Activated naive CD4-positive, alpha-beta T cell treated with anti-CD3 and anti-CD28 coated beads, Interleukin-2, amount 50 U/mL, for 72 hours (primary cell): ENCODE data around the gene ATP13A1. TPM values are rescaled to one million over a fixed set of nuclear protein-coding genes. Genes with fewer than 3 reads are reported as not detected.
"Not testable (repeated sequence)": the region's sequence is repeated elsewhere in the genome, so short reads cannot be mapped to it uniquely, and the experiment has no call there.

Experiments
- ATAC-seq, 2 donors: fragments of 150-1000 bp; cut with Tn5 transposase; 2 replicates each; pipeline ENCODE4 v1.10.0; 2021; ENCODE audit warnings: mild to moderate bottlenecking in 2 of 2, moderate library complexity in 2 of 2
- DNase-seq, 2 donors: peaks; one replicate each; pipeline ENCODE4 v3.0.0; 2021 to 2022; ENCODE audit warnings: low spot score in 2 of 2
- H3K27ac Mint-ChIP-seq, 2 donors: one replicate each; pipeline ENCODE4 v1.8.0; 2022; ENCODE audit warnings: mild to moderate bottlenecking in 2 of 2, mixed read lengths in 2 of 2
- H3K36me3 Mint-ChIP-seq, 2 donors: one replicate each; pipeline ENCODE4 v1.8.0; 2022; ENCODE audit warnings: mixed read lengths in 2 of 2
- H3K9me3 Mint-ChIP-seq, 2 donors: one replicate each; pipeline ENCODE4 v1.8.0; 2022; ENCODE audit warnings: mixed read lengths in 2 of 2
- total RNA-seq, 2 donors: library from RNA; stranded (reverse); gene quantifications; one replicate each; pipeline ENCODE4 v1.2.3, GENCODE V29; 2022

Gene ATP13A1
- total RNA-seq, 2 donors from 2014 or later = 35.6 to 83.0 TPM

- DNase-seq = no peak
- peaks cover 33 to 36% of the 10 kb centered on the region in 2 donors for H3K9me3 Mint-ChIP-seq
- H3K27ac Mint-ChIP-seq = no peak overlapping the region
- ATAC-seq = no peak
- H3K36me3 Mint-ChIP-seq = peaks cover 82 to 97% of the 10 kb centered on the region in 2 donors
Observed at GRCh38 chr19:19674315-19674714, 10.8 kb upstream of the ATP13A1 start.

- H3K27ac Mint-ChIP-seq = no peak overlapping the region
- no peak for ATAC-seq
Observed at GRCh38 chr19:19672816-19673215, 9.3 kb upstream of the ATP13A1 start.

GRCh38 chr19:19670070-19670551 lies 6.6 kb upstream of the ATP13A1 start:
- no peak for ATAC-seq
- no peak for DNase-seq
- H3K36me3 Mint-ChIP-seq = peaks cover 41 to 70% of the 10 kb centered on the region in 2 donors
- peak overlapping the region; percentile 89 to 99 for H3K27ac Mint-ChIP-seq
- H3K9me3 Mint-ChIP-seq = peaks cover 3 to 7% of the 10 kb centered on the region in 2 donors

More at GRCh38 chr19:19672816-19673215, 9.3 kb upstream of the ATP13A1 start:
- Mint-ChIP-seq H3K36me3 (peaks cover 68 to 85% of the 10 kb centered on the region in 2 donors), H3K9me3 (peaks cover 23 to 28% of the 10 kb centered on the region in 2 donors)
- DNase-seq = peak in 1 of 2 donors; percentile 46

- peak; percentile 96 to 97 for DNase-seq
- ATAC-seq = peak; percentile 80 to 84
- no peaks in the 10 kb centered on the region for H3K9me3 Mint-ChIP-seq
- H3K27ac Mint-ChIP-seq = peak within 1 kb of the TSS; percentile 89 to 99
- peaks cover 32 to 56% of the 10 kb centered on the region in 2 donors for H3K36me3 Mint-ChIP-seq
Observed at GRCh38 chr19:19668230-19669012, 4.9 kb upstream of the ATP13A1 start, which contains the start of gene ZNF101. Gene ZNF101 (plus strand): TSS chr19:19668839. CDS start chr19:19668964, 125 bp downstream.

- peak in 1 of 2 donors; percentile 55 for DNase-seq
- H3K36me3 Mint-ChIP-seq = peaks cover 29 to 49% of the 10 kb centered on the region in 2 donors
- ATAC-seq = not testable (repeated sequence)
Observed at GRCh38 chr19:19665420-19665948, 2.0 kb upstream of the ATP13A1 start.

GRCh38 chr19:19662871-19663255 lies 613 bp downstream of the ATP13A1 start:
- DNase-seq (no peak), ATAC-seq (no peak)
- Mint-ChIP-seq H3K27ac (peak overlapping the region; percentile 90 to 93), H3K9me3 (no peaks in the 10 kb centered on the region), H3K36me3 (peaks cover 23 to 41% of the 10 kb centered on the region in 2 donors)

More at GRCh38 chr19:19665420-19665948, 2.0 kb upstream of the ATP13A1 start:
- H3K9me3 Mint-ChIP-seq = not testable (repeated sequence)
- peak overlapping the region in 1 of 2 donors; percentile 72 for H3K27ac Mint-ChIP-seq

GRCh38 chr19:19662344-19662743 lies 1.1 kb downstream of the ATP13A1 start:
- peaks cover 26 to 36% of the 10 kb centered on the region in 2 donors for H3K36me3 Mint-ChIP-seq
- H3K27ac Mint-ChIP-seq = peak overlapping the region; percentile 90 to 93
- DNase-seq = peak in 1 of 2 donors; percentile 52
- no peaks in the 10 kb centered on the region for H3K9me3 Mint-ChIP-seq
- no peak for ATAC-seq

GRCh38 chr19:19661675-19662251 lies 1.7 kb downstream of the ATP13A1 start:
- DNase-seq (peak; percentile 49 to 55), ATAC-seq (peak in 1 of 2 donors; percentile 39)
- H3K36me3 Mint-ChIP-seq = peaks cover 30% of the 10 kb centered on the region in 2 donors
- peak overlapping the region; percentile 92 to 93 for H3K27ac Mint-ChIP-seq
- H3K9me3 Mint-ChIP-seq = no peaks in the 10 kb centered on the region

- H3K36me3 Mint-ChIP-seq = peaks cover 29 to 32% of the 10 kb centered on the region in 2 donors
- DNase-seq (no peak), ATAC-seq (no peak)
- H3K9me3 Mint-ChIP-seq = no peaks in the 10 kb centered on the region
- H3K27ac Mint-ChIP-seq = peak overlapping the region; percentile 92 to 93
Observed at GRCh38 chr19:19661141-19661674, 2.3 kb downstream of the ATP13A1 start.

GRCh38 chr19:19659646-19660245 lies 3.7 kb downstream of the ATP13A1 start:
- peak overlapping the region; percentile 56 to 88 for H3K27ac Mint-ChIP-seq
- no peak for ATAC-seq
- H3K9me3 Mint-ChIP-seq = no peaks in the 10 kb centered on the region
- no peak for DNase-seq
- H3K36me3 Mint-ChIP-seq = peaks cover 29 to 32% of the 10 kb centered on the region in 2 donors

GRCh38 chr19:19657397-19657783 lies 6.1 kb downstream of the ATP13A1 start:
- Mint-ChIP-seq H3K27ac (no peak overlapping the region), H3K9me3 (no peaks in the 10 kb centered on the region), H3K36me3 (peaks cover 30 to 34% of the 10 kb centered on the region in 2 donors)
- no peak for DNase-seq
- no peak for ATAC-seq

GRCh38 chr19:19656451-19657396 lies 6.8 kb downstream of the ATP13A1 start:
- H3K36me3 Mint-ChIP-seq = peaks cover 25 to 29% of the 10 kb centered on the region in 2 donors
- DNase-seq = no peak
- no peaks in the 10 kb centered on the region for H3K9me3 Mint-ChIP-seq
- ATAC-seq = no peak
- peak overlapping the region in 1 of 2 donors; percentile 63 for H3K27ac Mint-ChIP-seq

GRCh38 chr19:19655641-19656343 lies 7.7 kb downstream of the ATP13A1 start:
- no peak for DNase-seq
- H3K9me3 Mint-ChIP-seq = no peaks in the 10 kb centered on the region
- peak overlapping the region in 1 of 2 donors; percentile 63 for H3K27ac Mint-ChIP-seq
- H3K36me3 Mint-ChIP-seq = peaks cover 20 to 21% of the 10 kb centered on the region in 2 donors
- no peak for ATAC-seq

GRCh38 chr19:19655051-19655594 lies 8.4 kb downstream of the ATP13A1 start:
- no peaks in the 10 kb centered on the region for H3K9me3 Mint-ChIP-seq
- H3K36me3 Mint-ChIP-seq = peaks cover 21 to 23% of the 10 kb centered on the region in 2 donors
- ATAC-seq (no peak), DNase-seq (no peak)
- peak overlapping the region; percentile 13 to 65 for H3K27ac Mint-ChIP-seq

- Mint-ChIP-seq H3K9me3 (no peaks in the 10 kb centered on the region), H3K36me3 (peaks cover 19 to 21% of the 10 kb centered on the region in 2 donors), H3K27ac (peak overlapping the region; percentile 13 to 82)
- no peak for DNase-seq
- ATAC-seq = no peak
Observed at GRCh38 chr19:19654441-19654840, 9.0 kb downstream of the ATP13A1 start.
